GM18517 (cell line): Measurements from ENCODE around the gene IVD.

Source experiments
- ATAC-seq: cut with Tn5 transposase; IDR thresholded peaks from one replicate; pipeline ENCODE4 v1.9.1; 2021; ENCODE audit warnings: mild to moderate bottlenecking, moderate library complexity; ENCODE audit not compliant: unreplicated experiment

Gene IVD

GRCh38 chr15:40412095-40412759 is 6.6 kb downstream of the IVD start:
- no peak for ATAC-seq

GRCh38 chr15:40413036-40413435 is 7.4 kb downstream of the IVD start:
- ATAC-seq, result no peak

GRCh38 chr15:40414816-40415215 is 9.2 kb downstream of the IVD start:
- ATAC-seq, result no peak

- ATAC-seq, result no peak
Measured at GRCh38 chr15:40415226-40415625, 9.6 kb downstream of the IVD start.

GRCh38 chr15:40416056-40416455 is 10.5 kb downstream of the IVD start:
- ATAC-seq, result no peak

- no peak for ATAC-seq
Measured at GRCh38 chr15:40418126-40418525, 12.5 kb downstream of the IVD start.

GRCh38 chr15:40420071-40420713 is 14.6 kb downstream of the IVD start:
- no peak for ATAC-seq

GRCh38 chr15:40420793-40421192 is 15.2 kb downstream of the IVD start:
- ATAC-seq, result no peak

- no peak for ATAC-seq
Measured at GRCh38 chr15:40421246-40422157, 15.9 kb downstream of the IVD start.

GRCh38 chr15:40424483-40425115 is 19.0 kb downstream of the IVD start:
- ATAC-seq, result no peak

- ATAC-seq, result no peak
Measured at GRCh38 chr15:40425681-40426080, 20.1 kb downstream of the IVD start.

GRCh38 chr15:40427188-40427587 is 21.6 kb downstream of the IVD start:
- ATAC-seq, result no peak

- ATAC-seq, result no peak
Measured at GRCh38 chr15:40428185-40428584, 22.6 kb downstream of the IVD start.

GRCh38 chr15:40429068-40429710 is 23.6 kb downstream of the IVD start:
- ATAC-seq, result no peak

- no peak for ATAC-seq
Measured at GRCh38 chr15:40430271-40430805, 24.7 kb downstream of the IVD start.

GRCh38 chr15:40435023-40435709 is 29.6 kb downstream of the IVD start:
- no peak for ATAC-seq

- ATAC-seq, result no peak
Measured at GRCh38 chr15:40435710-40436089, 30.1 kb downstream of the IVD start.

GRCh38 chr15:40436116-40436891 is 30.7 kb downstream of the IVD start:
- no peak for ATAC-seq
